CD4-positive, alpha-beta T cell (primary cell): Measurements from ENCODE around the gene TMEM208. TPM values are rescaled to one million over a fixed set of nuclear protein-coding genes. Genes with fewer than 3 reads are reported as not detected.
A peak's percentile ranks its signal among the peaks of the same experiment; 100 is the strongest.

Experiments used
- ATAC-seq: fragments of 200-7000 bp; cut with Tn5 transposase; one replicate; pipeline ENCODE4 v1.10.0; 2022; ENCODE audit warnings: mild to moderate bottlenecking; ENCODE audit not compliant: poor library complexity
- CTCF ChIA-PET: fragments of 350-600 bp; sonication (Branson Sonifier 250); formaldehyde crosslinking; loops from one replicate; lab custom pipeline; 2021; ENCODE audit warnings: antibody characterized with exemption, inconsistent platforms; lab: Charles Lee
- POLR2A ChIA-PET: fragments of 350-600 bp; sonication (Branson Sonifier 250); formaldehyde crosslinking; loops from one replicate; lab custom pipeline; 2021; ENCODE audit warnings: antibody characterized with exemption, inconsistent platforms; lab: Charles Lee
- DNase-seq, 14 experiments: peaks; one replicate each; pipeline ENCODE4 v3.0.0-alpha.2; 2013 to 2020; ENCODE audit warnings: mixed read lengths in 2 of 14
- H3K27ac ChIP-seq, 2 donors: one replicate each; pipeline versions ENCODE4 v1.5.1 to v1.7.0; 2013; ENCODE audit warnings: low read length in 2 of 2, low read depth in 1 of 2, mild to moderate bottlenecking in 1 of 2
- H3K27me3 ChIP-seq, 2 experiments: 1 replicate in 1 of 2; 2 replicates in 1 of 2; pipeline versions ENCODE4 v1.6.1 to v1.7.0; 2013; ENCODE audit warnings: low read length in 2 of 2, control low read depth in 1 of 2, mild to moderate bottlenecking in 1 of 2, moderate library complexity in 1 of 2; ENCODE audit not compliant: insufficient read depth in 2 of 2, control insufficient read depth in 1 of 2
- H3K36me3 ChIP-seq: one replicate; pipeline ENCODE4 v1.6.1; 2013; ENCODE audit warnings: low read length, control low read depth; ENCODE audit not compliant: insufficient read depth
- H3K4me1 ChIP-seq: one replicate; pipeline ENCODE4 v1.6.1; 2013; ENCODE audit warnings: low read length, control low read depth; ENCODE audit not compliant: insufficient read depth
- H3K4me3 ChIP-seq: one replicate; pipeline ENCODE4 v1.5.1; 2013; ENCODE audit warnings: mild to moderate bottlenecking, low read length, moderate library complexity
- H3K9me3 ChIP-seq, 2 experiments: 1 replicate in 1 of 2; 2 replicates in 1 of 2; pipeline versions ENCODE4 v1.6.1 to v1.7.0; 2013; ENCODE audit warnings: low read length in 2 of 2, mild to moderate bottlenecking in 2 of 2, control low read depth in 1 of 2, moderate library complexity in 1 of 2; ENCODE audit not compliant: control insufficient read depth in 1 of 2, insufficient read depth in 1 of 2
- H3K27ac Mint-ChIP-seq: one replicate; pipeline ENCODE4 v1.8.0; 2020; ENCODE audit warnings: mixed read lengths
- H3K27me3 Mint-ChIP-seq: one replicate; pipeline ENCODE4 v1.8.0; 2021; ENCODE audit warnings: mixed read lengths
- H3K36me3 Mint-ChIP-seq: one replicate; pipeline ENCODE4 v1.8.0; 2021; ENCODE audit warnings: low read depth, mixed read lengths
- H3K4me1 Mint-ChIP-seq: one replicate; pipeline ENCODE4 v1.8.0; 2021; ENCODE audit warnings: low read depth, mixed read lengths
- H3K4me3 Mint-ChIP-seq: one replicate; pipeline ENCODE4 v1.8.0; 2020; ENCODE audit warnings: mild to moderate bottlenecking, mixed read lengths
- H3K9me3 Mint-ChIP-seq: one replicate; pipeline ENCODE4 v1.8.0; 2020; ENCODE audit warnings: mixed read lengths
- CTCF ChIP-seq: fragments of 200-600 bp; IDR thresholded peaks from one replicate; pipeline ENCODE4 v1.8.0; 2022; ENCODE audit warnings: antibody characterized with exemption, mild to moderate bottlenecking
- intact Hi-C, 2 experiments: fragments of 100-400 bp; cut with DNase I in 1 of 2; cut with micrococcal nuclease in 1 of 2; formaldehyde crosslinking; loops; one replicate each; pipeline versions ENCODE4 v1.15.1 to v1.9.0; 2023 to 2025; cut with DNase I, micrococcal nuclease
- total RNA-seq, 174 experiments: library from RNA in 2 of 174; stranded (reverse) in 2 of 174; gene quantifications; one replicate each; pipeline ENCODE4 v1.2.3 and lab custom pipeline; 2021 to 2026

TMEM208 gene
- total RNA-seq, 2 experiments from 2014 or later = 35.8 to 37.6 TPM

DNA sequence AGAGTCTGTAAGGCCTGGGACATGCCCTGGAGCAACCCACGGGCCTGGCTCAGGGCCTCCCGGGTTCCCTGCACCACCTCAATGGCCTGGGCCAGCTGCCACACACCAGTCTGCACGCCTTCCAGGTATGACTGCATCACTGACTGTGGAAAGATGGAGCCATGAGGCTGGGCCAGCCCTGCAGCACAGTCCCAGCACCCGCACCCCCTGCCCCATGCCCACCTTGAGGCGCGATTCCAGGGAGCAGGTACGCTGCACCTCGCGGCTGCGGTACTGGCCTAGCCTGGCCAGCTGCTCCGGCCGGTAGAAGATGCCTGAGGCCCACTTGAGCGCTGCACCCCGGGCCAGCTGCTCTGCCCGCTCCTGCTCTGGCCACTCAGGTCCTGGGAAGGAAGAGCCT, 38.1 kb upstream of the TMEM208 start:
- H3K27me3 Mint-ChIP-seq = no peaks in the 10 kb centered on the region
- H3K36me3 ChIP-seq = peaks cover 10% of the 10 kb centered on the region
- H3K9me3 ChIP-seq = no peaks in the 10 kb centered on the region
- no peaks in the 10 kb centered on the region for H3K9me3 Mint-ChIP-seq
- peaks cover 42% of the 10 kb centered on the region for H3K4me1 ChIP-seq
- no peaks in the 10 kb centered on the region for H3K27me3 ChIP-seq
- no peak for ATAC-seq
- no peak overlapping the region for H3K4me3 ChIP-seq
- H3K36me3 Mint-ChIP-seq = peaks cover 15% of the 10 kb centered on the region
- no peak for TF ChIP-seq CTCF
- CTCF ChIA-PET = interaction anchor here (1.4 kb wide), 1 partner anchor 171 kb away, joined by 3 read pairs; no protein-coding TSS in a partner anchor
- intact Hi-C loops = loop anchor here (5.0 to 10.0 kb wide), 2 partner anchors 171 to 174 kb away; no protein-coding TSS in a partner anchor
- H3K27ac Mint-ChIP-seq = no peak overlapping the region
- no peak overlapping the region for H3K4me3 Mint-ChIP-seq
- H3K4me1 Mint-ChIP-seq = peaks cover 37% of the 10 kb centered on the region
- no peak overlapping the region for H3K27ac ChIP-seq
- POLR2A ChIA-PET = no interaction called here
- DNase-seq = no peak

- Mint-ChIP-seq H3K4me3 (peak within 1 kb of the TSS; percentile 42), H3K27ac (no peak within 1 kb of the TSS), H3K4me1 (peaks cover 38% of the 10 kb centered on the region), H3K27me3 (no peaks in the 10 kb centered on the region), H3K36me3 (peaks cover 25% of the 10 kb centered on the region), H3K9me3 (no peaks in the 10 kb centered on the region)
- ChIA-PET CTCF (interaction anchor here (1.0 kb wide), 1 partner anchor 35 kb away, joined by 3 read pairs; no protein-coding TSS in a partner anchor), POLR2A (no interaction called here)
- Histone ChIP-seq H3K9me3 (no peaks in the 10 kb centered on the region), H3K27me3 (no peaks in the 10 kb centered on the region), H3K36me3 (peaks cover 22% of the 10 kb centered on the region), H3K4me1 (peaks cover 46% of the 10 kb centered on the region), H3K4me3 (no peak within 1 kb of the TSS), H3K27ac (no peak within 1 kb of the TSS)
- ATAC-seq (no peak), DNase-seq (no peak)
- no peak for TF ChIP-seq CTCF
- intact Hi-C loops = loop anchor here in 1 of 2 experiments (5.0 kb wide), 1 partner anchor 258 kb away; the partner anchor contains the start of gene CIAO2B
These were observed 36.9 kb upstream of the TMEM208 start, which contains the start of gene EXOC3L1 for GRCh38 chr16:67190041-67190440. EXOC3L1 (minus strand) TSS chr16:67190136; CDS start chr16:67189676, 460 bp downstream.

- Histone ChIP-seq H3K4me3 (no peak overlapping the region), H3K27ac (no peak overlapping the region), H3K4me1 (peaks cover 46% of the 10 kb centered on the region), H3K9me3 (no peaks in the 10 kb centered on the region), H3K27me3 (no peaks in the 10 kb centered on the region), H3K36me3 (peaks cover 29% of the 10 kb centered on the region)
- no peak for ATAC-seq
- no peaks in the 10 kb centered on the region for H3K9me3 Mint-ChIP-seq
- H3K27me3 Mint-ChIP-seq = no peaks in the 10 kb centered on the region
- POLR2A ChIA-PET = no interaction called here
- peaks cover 32% of the 10 kb centered on the region for H3K36me3 Mint-ChIP-seq
- no peak overlapping the region for H3K27ac Mint-ChIP-seq
- H3K4me3 Mint-ChIP-seq = peak overlapping the region; percentile 42
- TF ChIP-seq CTCF = no peak
- no peak for DNase-seq
- CTCF ChIA-PET = no interaction called here
- H3K4me1 Mint-ChIP-seq = peaks cover 33% of the 10 kb centered on the region
- intact Hi-C loops = loop anchor here in 1 of 2 experiments (5.0 kb wide), 1 partner anchor 258 kb away; the partner anchor contains the start of gene CIAO2B
These were observed 36.2 kb upstream of the TMEM208 start for GRCh38 chr16:67190448-67191399.
